HG03457 (cell line): ENCODE data around the gene NOTCH1.

Experiments
- ATAC-seq: cut with Tn5 transposase; IDR thresholded peaks from one replicate; pipeline ENCODE4 v1.9.1; 2021; ENCODE audit warnings: moderate number of reproducible peaks; ENCODE audit not compliant: unreplicated experiment

Gene NOTCH1

DNA sequence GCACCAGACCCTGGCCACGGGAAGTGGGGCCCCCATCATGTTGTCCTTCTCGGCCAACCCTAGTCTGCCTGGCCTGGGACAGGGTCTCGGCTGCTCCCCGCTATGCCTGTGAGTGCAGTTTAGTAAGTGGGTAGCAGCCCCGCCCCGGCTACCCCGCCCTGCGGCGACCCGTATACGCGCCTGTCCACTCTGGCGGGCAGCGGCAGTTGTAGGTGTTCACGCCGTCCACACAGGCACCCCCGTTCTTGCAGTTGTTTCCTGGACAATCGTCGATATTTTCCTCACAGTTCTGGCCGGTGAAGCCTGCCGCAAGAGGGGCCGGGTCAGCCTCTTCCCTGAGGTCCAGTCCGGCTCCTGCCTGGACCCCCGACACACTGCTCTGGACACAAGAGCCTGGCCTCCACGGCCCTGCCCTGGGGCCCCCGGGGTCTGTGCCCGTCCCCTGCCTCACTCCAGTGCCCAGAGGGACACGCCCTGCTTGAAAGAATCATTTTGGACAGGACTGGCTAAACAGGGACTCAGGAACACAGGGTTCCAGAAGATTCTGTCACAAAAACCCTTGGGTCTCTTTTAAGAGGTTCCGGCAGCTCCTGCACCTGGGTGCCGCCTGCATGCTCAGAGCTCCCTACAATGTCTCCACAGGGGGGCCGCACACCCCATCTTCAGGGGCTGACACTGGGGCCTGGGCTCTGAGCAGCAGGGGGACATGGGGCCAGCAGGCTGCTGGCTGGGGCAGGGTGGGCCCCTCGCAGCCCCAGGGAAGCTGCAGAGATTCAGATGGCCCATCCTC lies 26.4 kb downstream of the NOTCH1 start:
- no peak for ATAC-seq

DNA sequence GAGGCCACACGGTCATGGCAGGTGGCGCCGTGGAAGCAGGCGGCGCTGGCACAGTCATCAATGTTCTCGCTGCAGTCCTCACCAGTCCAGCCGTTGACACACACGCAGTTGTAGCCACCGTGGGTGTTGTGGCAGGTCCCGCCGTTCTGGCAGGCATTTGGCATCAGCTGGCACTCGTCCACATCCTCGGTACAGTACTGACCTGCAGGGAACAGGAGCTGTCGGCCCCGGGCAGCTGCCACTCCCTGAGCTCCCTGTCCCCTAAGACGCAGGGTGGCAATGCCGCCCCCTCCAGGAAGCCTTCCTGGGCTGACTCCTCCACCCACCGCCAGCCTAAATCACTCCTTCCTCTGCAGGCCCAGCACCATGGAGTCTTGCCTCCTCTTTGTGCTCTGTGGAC lies 27.2 kb downstream of the NOTCH1 start:
- ATAC-seq = no peak

DNA sequence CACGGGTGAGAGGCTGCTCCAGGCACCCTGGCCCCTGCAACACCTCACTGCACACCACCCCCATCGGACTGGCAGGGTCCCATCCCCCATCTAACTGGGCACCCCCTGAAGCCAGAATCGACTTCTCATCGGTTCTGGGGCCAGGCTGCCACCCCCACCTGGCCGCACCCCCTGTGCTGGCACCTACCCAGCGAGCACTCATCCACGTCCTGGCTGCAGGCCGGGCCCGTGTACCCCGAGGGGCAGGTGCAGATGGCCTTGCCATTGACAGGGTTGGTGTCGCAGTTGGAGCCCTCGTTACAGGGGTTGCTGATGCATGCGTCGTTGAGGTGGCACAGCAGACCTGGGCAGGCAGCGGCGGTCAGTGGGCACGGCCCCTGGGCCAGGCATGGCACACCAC lies 27.9 kb downstream of the NOTCH1 start:
- no peak for ATAC-seq

DNA sequence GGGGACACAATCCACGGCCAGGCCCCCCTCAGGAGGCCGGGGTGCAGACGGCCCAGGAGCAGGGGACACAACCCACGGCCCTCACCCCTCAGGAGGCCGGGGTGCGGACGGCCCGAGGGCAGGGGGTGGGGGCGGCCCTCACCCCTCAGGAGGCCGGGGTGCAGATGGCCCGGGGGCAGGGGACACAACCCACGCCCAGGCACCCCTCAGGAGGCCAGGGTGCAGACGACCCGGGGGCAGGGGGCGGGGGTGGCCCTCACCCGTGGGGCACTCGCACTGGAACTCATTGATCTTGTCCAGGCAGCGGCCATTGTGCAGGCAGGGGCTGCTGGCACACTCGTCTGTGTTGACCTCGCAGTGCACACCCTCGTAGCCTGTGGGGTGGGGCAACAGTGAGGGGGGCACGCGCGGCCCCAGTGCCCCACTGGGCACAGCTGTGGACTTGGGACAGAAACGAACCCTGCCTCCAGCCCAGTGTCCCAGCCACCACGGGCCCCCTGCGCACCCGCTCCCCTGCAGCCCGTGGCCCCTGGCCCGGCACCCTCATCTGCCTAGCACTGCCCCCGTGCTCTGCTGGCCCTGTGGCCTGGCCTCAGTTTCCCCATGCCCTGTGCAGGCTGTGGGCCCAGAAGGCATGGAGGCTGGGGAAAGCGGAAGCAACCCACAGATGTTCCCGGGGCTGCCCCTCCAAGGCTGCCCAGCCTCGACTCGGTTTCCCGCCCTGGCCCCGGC lies 28.7 kb downstream of the NOTCH1 start:
- ATAC-seq = no peak

DNA sequence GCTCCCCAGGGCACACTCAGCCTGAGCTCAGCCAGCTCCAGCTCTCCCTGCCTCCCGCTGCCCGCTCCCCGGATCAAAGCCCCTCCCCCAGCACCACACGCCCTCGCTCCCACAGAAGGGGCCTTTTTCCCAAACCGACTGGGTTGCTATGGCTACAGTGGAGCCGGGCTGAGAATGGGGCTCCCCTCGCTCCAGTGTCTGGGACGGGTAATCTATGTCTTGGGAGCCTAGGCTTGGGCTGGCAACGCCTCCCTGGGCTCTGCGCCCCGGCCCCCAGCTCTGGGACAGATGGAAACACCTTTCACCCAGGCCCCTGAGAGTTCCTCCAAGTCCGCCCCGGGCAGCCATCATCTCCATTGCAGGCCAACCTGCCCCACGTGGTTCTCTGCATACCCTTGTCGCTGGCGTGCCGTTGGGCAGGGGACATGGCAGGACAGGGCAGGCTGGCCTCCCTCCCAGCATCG lies 29.6 kb downstream of the NOTCH1 start:
- no peak for ATAC-seq

DNA sequence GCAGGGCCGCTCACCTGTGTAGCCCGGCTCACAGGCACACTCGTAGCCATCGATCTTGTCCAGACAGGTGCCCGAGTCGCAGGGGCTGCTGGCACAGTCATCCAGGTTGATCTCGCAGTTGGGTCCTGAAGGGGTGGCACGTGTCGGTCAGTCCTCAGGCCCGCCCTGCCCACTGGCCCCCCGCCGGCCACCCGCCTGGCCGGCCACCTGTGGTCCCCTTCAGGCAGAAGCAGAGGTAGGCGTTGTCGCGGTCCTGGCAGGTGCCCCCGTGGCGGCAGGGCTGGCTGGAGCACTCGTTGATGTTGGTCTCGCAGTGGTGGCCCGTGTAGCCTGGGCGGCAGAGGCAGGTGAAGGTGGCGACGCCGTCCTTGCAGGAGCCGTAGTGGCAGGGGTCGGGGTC lies 30.6 kb downstream of the NOTCH1 start:
- no peak for ATAC-seq

DNA sequence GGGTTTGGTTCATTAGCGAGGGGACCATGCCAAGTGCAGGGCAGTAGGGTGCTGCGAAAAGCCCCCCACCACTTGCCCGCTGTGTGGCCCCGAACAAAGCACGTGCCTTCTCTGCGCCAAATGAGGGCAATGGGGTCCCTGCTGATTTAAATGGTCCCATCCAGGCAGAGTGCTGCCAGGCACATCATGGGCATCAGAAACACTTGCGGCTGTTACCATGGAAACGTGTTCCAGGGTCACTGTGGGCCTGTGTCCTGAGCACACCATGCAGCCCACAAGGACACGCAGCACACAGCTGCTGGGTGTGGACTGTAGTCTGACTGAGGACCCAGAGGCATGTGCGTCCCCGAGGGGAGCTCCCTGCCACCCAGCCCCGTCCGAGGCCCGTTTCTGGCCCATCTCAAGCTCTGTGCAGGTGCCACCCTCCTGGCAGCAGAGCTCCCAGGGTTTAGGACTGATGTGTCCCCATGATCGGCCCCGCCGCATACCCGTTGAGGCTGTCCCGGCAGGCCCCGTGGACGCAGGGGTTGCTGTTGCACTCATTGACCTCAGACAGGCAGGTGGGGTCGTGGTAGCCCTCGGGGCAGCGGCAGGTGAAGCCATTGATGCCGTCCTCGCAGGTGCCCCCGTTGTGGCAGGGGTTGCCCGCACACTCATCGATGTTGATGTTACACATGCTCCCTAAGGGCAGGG lies 31.7 kb downstream of the NOTCH1 start:
- ATAC-seq = no peak

DNA sequence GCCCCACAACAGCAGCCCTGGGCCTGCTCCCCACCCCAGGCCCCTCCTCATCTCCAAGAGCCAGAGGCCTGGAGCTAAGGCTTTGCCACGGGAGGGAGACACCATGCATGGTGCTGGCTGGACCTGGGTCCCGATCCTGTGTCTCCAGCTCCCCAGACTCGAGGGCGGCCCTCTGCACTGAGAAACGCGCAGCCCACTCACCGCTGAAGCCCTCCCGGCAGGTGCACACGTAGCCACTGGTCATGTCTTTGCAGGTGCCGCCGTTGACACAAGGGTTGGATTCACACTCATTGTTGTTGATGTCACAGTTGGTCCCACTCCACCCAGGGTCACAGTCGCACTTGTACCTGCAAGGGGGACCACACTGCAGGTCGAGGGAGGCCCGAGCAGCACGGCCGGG lies 32.7 kb downstream of the NOTCH1 start:
- no peak for ATAC-seq

DNA sequence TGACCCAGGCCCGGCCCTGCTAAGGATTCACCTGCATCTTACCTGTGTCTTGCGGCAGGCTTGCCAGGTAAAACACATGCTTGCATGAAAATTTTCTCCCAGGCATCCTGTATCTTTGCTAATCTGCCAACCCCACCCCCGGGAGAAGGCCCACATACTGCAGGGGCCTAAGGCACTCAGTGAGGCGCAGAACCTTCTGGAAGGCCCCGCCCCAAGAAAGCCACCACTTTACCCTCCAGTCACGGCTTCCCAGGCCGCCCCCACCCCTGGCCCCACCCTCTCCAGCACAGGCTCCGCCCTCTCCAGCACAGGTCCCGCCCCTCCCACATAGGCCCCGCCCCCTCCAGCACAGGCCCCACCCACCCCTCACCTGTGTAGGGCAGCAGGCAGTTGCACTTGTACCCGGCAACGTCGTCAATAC lies 33.2 kb downstream of the NOTCH1 start:
- no peak for ATAC-seq

DNA sequence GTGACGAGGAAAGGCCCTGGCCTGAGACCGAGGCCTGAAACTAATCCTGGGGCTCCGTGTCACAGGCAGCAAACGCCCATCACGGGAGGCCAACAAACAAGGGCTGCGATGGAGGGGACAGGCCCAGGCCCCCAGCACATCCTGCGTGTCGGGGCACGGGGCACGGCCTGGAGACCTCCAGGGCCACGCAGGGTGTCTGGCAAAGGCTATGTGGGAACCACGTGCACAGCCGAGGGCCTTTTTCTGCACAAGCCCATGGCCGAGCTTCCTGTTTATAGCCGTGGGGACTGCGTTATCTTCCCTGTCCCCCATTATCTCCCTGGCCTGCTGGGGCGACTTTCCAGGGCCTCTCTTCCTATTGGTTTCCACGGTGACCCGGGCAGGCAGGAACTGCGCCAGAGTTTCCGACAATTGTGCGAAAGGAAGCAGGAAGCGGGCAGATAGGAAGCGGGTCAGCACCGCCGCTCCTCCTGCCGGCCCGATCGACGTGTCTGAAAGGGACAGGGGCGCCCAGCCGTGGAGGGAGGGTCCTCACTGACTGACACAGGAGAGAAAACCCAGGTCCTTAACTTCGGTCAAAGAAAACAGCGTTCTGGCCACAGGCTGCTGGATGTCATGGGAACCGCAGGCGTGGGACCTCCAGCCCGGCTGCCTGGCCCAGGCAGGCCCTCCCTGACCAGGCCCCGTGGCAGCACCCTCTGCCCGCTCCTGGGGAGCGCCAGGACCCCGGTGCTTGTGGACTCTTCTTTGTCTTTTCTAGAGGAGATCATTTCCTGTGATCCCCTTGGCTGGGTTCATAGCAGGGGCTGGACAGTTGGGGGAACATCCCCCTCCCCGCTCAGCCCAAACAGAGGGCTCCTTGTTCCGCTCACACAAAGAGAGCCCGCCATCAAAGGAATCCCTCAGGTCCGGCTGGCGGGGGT lies 33.9 kb downstream of the NOTCH1 start:
- no peak for ATAC-seq

DNA sequence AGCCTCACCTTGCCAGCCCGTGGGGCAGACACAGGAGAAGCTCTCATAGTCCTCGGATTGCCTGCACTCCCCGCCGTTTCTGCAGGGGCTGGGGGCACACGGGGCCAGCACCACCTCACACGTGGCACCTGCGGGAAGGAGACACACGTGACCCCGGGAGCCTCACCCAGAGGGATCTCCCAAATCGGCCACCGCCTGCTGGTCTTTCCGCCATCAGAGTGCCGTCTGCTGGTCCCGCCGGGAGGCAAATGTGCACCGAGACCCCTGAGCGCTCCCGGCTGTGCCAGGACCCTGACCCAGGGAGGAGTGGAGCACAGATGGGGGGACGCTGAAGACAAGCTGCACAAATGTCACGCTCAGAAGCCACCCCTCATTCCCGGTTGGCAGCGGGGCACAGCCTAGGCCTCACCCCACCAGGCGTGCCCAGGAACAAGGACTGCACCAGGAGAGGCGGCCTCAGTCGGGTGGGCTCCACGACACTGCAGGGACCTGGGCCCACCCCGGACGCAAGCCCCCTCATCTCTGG lies 34.6 kb downstream of the NOTCH1 start:
- ATAC-seq = no peak

DNA sequence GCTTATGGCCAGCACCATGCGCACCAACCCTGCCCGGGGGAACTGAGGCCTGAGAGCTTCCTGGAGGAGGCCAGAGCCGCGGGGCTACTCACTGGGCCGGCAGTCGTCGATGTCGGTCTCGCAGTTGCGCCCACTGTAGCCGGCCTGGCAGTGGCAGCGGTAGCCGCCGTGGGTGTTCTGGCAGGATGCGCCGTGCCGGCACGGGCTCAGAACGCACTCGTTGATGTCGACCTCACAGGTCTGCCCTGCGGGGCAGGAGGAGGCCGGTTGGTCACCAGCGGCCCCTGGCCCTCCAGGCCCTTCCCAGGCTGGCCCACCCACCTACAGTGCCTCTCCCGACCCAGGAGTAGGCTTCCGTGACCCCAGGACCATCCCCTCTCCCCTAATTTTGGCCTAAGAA lies 35.3 kb downstream of the NOTCH1 start:
- no peak for ATAC-seq

DNA sequence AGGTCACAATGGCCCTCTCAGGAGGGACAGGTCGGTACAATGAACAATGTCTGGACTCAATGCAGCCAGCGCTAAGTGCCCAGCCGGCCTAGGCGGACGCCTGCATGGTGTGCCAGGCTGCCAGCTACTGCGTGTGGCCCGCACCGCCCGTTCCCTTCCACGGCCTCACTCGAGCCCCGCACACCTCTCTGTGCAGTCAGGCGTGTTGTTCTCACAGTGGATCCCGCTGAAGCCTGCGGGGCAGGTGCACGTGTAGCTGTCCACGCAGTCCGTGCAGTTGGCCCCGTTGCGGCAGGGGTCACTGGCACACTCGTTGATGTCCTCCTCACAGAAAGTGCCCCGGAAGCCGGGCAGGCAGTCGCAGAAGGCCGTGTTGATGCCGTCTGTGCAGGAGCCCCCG lies 36.3 kb downstream of the NOTCH1 start:
- ATAC-seq = no peak

DNA sequence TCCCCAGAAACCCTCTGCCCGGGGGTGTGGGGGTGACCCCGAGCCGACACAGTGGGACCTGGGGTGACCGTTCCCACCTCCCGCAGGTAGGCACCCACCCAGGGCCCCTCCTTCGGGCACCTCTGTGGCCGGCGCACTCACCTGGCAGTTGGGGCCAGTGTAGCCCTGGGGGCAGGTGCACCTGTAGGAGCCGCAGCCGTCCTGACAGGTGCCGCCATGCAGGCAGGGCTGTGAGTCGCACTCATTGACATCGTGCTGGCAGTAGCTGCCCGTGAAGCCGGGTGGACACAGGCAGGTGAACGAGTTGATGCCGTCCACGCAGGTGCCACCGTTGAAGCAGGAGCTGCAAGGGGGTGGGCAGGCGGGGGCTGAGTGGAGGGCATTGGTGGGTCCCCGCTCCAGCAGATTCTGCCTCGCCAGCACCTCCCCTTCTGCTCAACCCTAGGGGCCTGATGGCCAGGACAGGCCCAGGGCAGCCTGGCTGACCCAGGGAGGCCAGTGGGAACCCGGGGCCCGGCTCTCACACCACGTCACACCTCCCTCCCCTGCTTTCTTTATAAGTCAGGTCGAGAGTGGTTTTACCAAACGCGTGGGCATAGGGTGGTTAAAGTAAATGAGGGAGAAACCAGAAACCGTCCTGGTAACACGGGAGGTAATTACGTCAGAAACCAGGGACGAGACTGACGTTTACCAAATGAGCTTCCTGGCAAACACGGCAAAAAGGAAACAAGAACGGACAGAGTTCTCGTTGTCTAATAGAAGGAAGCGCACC lies 36.9 kb downstream of the NOTCH1 start:
- no peak for ATAC-seq

DNA sequence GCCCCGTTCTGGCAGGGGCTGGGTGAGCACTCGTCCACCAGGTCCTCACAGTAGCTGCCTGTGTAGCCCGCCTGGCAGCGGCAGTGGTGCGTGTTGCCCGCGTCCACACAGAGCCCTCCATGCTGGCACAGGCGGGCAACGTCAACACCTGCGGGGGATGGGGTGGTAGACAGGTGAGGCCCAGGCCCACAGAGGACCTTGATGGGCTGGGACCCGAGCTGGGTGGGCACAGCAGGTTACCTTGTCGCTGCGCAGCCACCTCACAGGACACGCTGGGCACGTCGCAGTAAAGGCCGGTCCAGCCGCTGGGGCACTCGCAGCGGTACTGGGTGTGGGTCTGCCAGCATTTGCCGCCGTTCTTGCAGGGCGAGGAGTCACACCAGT lies 37.9 kb downstream of the NOTCH1 start:
- ATAC-seq = no peak

DNA sequence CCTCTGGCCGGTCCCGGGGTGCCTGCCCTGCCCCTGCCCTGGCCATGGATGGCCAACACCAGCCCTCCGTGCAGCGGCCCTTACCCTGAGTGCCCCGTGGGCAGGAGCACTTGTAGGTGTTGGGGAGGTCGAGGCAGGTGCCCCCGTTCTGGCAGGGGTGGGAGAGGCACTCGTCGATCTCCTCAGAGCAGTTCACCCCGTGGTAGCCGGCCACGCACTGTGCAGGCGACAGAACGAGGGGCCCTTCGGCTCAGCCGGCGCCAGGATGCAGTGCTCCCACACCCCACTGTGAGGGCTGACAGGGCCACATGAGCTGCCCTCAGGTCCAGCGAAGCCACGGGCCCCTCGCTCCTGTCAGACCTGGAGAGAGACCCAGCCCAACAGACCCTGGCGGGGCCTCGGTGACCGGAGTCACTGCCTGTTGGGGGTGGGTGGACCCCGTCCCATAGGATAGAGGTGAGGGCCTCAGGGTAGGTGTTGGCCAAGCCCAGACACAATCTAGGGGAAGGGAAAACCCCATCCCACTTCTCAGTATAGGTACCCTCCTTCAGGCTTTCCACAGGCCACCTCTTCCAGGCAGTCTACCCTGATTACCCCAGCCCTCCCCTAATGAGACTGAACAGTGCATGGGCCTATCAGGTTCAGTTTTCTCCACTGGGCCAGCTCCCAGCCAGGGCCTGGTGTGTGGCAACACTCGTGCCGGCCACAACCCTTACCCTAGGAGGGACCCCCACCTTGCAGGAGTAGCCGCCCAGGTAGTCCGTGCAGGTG lies 38.4 kb downstream of the NOTCH1 start:
- ATAC-seq = no peak

DNA sequence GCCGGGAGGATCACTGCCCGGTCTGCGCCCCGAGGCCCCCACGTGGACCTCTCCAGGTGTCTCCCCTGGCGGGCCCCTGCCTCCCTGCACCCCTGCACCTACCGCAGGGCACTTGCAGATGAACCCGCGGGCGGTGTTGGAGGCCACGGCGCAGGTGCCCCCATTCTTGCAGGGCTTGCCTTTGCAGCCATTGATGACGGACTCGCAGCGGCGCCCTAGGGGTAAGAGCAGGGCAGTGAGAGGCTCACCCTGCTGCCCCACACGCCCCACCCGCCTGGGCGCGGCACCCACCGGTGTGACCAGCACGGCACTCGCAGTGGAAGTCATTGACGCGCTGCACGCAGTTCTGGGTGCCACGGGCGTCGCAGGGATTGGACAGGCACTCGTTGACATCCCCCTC lies 39.4 kb downstream of the NOTCH1 start:
- ATAC-seq = no peak

DNA sequence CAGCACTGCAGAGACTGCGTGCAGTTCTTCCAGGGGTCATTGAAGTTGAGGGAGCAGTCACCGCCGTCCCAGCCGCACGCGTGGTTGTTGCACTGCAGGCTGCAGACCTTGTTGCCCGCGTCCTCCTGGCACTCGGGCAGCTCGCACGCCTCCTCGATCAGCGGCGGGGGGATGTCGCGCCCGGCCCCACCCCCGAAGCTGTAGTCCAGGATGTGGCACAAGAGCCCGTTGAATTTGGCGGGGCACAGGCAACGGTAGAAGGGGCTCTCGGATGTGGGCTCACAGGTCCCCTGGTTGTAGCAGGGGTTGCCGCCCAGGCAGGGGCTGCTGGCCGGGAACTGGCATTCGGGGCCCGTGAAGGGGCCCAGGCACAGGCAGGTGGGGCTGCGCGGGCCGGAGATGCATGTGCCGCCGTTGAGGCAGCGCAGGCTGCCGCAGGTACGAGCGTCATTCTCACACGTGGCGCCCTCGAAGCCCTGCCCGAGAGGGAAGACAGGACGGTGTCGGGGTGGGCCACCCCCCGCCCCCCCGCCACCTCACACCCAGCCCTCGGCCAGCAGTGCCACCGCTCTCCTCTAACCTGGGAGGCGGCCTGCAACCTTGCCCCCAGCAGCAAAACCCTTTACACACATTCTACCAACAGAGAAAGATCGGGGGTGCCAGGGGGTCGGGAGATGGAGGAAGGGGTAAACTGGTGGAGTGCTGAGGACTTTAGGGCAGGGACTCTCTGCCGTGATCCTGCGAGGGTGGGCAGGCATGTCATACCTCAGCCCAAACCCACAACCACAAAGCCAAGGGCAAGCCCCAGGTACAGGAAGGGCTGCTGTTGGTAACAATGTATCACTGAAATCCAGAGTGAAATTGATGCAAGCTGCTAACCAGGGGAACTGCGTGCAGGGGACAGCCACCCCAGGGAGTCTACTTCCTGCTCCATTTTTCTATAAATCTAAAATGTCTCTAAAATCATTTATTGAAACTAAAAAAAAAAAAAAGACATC lies 40.1 kb downstream of the NOTCH1 start:
- ATAC-seq = no peak
